ENCODE data around the gene PES1. TPM values are rescaled to one million over a fixed set of nuclear protein-coding genes. Genes with fewer than 3 reads are reported as not detected.
"Not testable (repeated sequence)": the region's sequence is repeated elsewhere in the genome, so short reads cannot be mapped to it uniquely, and the experiment has no call there.

PES1 gene
- total and polyA plus RNA-seq, 10 donors = 39.0 to 72.7 (median 49.2) TPM

DNA sequence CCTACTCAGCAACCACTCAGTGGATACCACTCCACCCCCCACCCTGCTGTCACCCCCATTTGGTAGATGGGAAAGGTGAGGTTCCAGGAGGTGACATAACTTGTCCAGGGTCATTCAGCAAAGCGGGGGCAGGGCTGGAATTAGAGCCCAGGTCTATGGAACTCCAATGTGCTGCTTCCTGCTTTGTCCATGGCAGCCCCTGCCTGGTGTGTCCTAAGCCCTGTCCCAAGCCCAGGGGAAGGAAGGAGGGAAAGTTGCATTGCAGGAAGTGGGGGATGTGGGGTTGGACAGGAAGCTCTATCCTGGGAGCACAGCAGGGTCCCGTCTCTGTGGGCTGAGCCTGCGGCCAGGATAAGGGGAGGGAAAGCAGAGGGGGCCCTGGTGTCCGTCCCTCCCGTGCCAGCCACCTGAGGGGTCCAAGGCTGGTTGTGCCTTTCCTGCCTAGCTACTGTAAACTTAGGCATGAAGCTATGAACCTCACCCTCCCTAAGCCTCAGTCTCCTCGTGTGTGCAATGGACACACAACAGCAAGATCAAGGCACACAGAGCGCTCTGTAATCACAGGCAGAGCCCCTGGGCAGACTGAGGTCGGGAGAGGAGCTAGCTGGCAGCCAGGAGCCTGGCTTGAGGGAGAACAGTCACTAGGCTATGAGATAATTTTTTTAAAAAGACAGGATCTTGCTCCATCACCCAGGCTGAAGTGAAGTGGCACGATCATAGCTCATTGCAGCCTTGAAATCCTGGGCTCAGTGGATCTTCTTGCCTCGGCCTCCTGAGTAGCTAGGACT, 30.1 kb downstream of the PES1 start:
- TF ChIP-seq POLR2AphosphoS5 (IDR thresholded peaks at IDR 0.05) (no peak), POLR2A (IDR thresholded peaks at IDR 0.05) (no peak)
- TF ChIP-seq, protein P1, sequence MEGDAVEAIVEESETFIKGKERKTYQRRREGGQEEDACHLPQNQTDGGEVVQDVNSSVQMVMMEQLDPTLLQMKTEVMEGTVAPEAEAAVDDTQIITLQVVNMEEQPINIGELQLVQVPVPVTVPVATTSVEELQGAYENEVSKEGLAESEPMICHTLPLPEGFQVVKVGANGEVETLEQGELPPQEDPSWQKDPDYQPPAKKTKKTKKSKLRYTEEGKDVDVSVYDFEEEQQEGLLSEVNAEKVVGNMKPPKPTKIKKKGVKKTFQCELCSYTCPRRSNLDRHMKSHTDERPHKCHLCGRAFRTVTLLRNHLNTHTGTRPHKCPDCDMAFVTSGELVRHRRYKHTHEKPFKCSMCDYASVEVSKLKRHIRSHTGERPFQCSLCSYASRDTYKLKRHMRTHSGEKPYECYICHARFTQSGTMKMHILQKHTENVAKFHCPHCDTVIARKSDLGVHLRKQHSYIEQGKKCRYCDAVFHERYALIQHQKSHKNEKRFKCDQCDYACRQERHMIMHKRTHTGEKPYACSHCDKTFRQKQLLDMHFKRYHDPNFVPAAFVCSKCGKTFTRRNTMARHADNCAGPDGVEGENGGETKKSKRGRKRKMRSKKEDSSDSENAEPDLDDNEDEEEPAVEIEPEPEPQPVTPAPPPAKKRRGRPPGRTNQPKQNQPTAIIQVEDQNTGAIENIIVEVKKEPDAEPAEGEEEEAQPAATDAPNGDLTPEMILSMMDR (IDR thresholded peaks at IDR 0.05 in 8 of 11, conservative IDR thresholded peaks at IDR 0.05 in 3 of 11) = no peak

DNA sequence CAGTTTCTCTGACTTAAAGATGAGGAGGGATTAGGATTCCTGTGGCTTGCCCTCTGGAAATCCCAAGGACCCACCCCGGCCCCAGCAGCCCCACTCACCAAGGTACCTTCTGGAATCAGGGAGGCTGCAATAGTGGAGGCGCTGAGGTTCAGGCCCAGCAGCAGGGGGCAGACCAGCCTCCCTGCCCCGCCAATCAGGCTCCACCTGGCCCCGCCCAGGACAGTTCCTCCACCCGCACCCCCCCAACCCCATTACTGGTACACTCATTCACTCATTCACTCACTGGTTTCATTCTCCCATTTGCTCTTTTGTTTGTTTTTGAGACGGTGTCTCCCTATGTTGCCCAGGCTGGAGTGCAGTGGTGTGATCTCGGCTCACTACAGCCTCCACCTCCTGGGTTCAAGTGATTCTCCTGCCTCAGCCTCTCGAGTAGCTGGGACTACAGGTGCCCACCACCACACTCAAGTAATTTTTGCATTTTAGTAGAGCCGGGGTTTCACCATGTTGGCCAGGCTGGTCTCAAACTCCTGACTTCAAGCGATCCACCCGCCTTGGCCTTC, 31.0 kb downstream of the PES1 start:
- H3K27ac ChIP-seq; H3K9me3 ChIP-seq; H3K27me3 ChIP-seq (replicated peaks in 1 of 7); DNase-seq; intact Hi-C loops (cut with DNase I; ENCODE audit: low total_unique reads); H3K4me1 ChIP-seq; H3K4me3 ChIP-seq; H3K36me3 ChIP-seq: not testable (repeated sequence)
- WGBS, 5 donors = 81 to 90% (median 84%) methylated on average over 11 of the region's 11 CpGs

More for the DNA sequence above, 30.1 kb downstream of the PES1 start:
- intact Hi-C loops (cut with DNase I; ENCODE audit: low total_unique reads) = no loop called here
- H3K9me3 ChIP-seq = no peaks in the 10 kb centered on the region
- DNase-seq = no peak
- H3K4me3 ChIP-seq = no peak overlapping the region
- no peaks in the 10 kb centered on the region for H3K4me1 ChIP-seq
- H3K27ac ChIP-seq = no peak overlapping the region
- H3K36me3 ChIP-seq = no peaks in the 10 kb centered on the region
- H3K27me3 ChIP-seq (replicated peaks in 1 of 7) = no peaks in the 10 kb centered on the region
- 53 to 74% (median 57%) methylated on average over 10 of the region's 10 CpGs for WGBS, 5 donors

DNA sequence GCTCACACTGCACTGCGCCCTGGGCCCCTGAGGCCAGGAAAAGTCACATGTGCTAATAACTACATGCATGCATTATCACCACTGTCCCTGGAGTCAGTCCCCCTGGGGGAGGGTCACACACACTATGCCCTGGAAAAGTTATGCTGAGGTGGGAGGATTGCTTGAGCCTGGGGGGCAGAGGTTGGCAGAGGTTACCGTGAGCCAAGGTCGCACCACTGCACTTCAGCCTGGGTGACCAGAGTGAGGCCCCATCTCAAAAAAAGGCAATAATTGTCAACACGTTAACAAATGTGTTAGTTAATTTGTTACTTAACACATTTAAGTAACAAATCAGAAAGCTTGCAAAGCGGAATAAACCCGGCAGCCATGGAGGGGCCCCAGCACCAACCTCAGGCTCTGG, 31.8 kb downstream of the PES1 start:
- H3K27ac ChIP-seq = no peak overlapping the region
- TF ChIP-seq POLR2AphosphoS5 (IDR thresholded peaks at IDR 0.05) (no peak), POLR2A (IDR thresholded peaks at IDR 0.05) (no peak)
- TF ChIP-seq, protein P1 (IDR thresholded peaks at IDR 0.05 in 8 of 11, conservative IDR thresholded peaks at IDR 0.05 in 3 of 11) = no peak
- intact Hi-C loops (cut with DNase I; ENCODE audit: low total_unique reads) = no loop called here
- no peaks in the 10 kb centered on the region for H3K36me3 ChIP-seq
- no peaks in the 10 kb centered on the region for H3K27me3 ChIP-seq (replicated peaks in 1 of 7)
- WGBS, 5 donors = 77 to 88% (median 85%) methylated on average over 6 of the region's 6 CpGs
- H3K9me3 ChIP-seq = no peaks in the 10 kb centered on the region
- no peaks in the 10 kb centered on the region for H3K4me1 ChIP-seq
- no peak overlapping the region for H3K4me3 ChIP-seq
- DNase-seq = no peak

DNA sequence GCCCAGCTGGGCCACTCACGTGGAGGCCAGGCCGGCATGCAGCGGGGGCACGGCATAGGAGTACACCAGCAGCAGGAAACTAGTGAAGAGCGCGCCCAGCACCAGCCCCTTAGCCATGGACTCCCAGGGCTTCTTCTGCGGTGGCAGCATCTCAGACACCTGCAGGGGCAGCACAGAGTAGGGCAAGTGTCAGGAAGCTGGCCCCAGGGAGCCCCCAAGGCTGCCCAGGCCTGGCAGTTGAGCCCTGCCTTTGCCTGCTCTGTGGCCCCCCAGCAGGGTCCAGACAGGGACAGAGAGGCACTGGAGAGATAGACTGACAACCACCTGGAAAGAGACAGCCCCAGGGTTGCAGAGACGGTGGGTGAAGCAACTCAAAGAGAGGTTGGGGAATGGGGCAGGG, 34.5 kb downstream of the PES1 start:
- TF ChIP-seq, protein P1 (IDR thresholded peaks at IDR 0.05 in 8 of 11, conservative IDR thresholded peaks at IDR 0.05 in 3 of 11) = no peak
- TF ChIP-seq POLR2A (IDR thresholded peaks at IDR 0.05) = no peak
- Histone ChIP-seq H3K4me1 (no peaks in the 10 kb centered on the region), H3K4me3 (no peak overlapping the region), H3K36me3 (no peaks in the 10 kb centered on the region), H3K9me3 (no peaks in the 10 kb centered on the region), H3K27me3 (replicated peaks in 1 of 7) (no peaks in the 10 kb centered on the region), H3K27ac (no peak overlapping the region)
- DNase-seq = no peak
- intact Hi-C loops (cut with DNase I; ENCODE audit: low total_unique reads) = no loop called here
- 76 to 93% (median 84%) methylated on average over 4 to 8 of the region's 8 CpGs for WGBS, 5 donors

Data from spleen (tissue), 11 donors.